Gastroesophageal sphincter (tissue), 3 donors: ENCODE measurements around the gene SMPDL3A.

ENCODE experiments used
- CTCF ChIP-seq, 4 experiments: fragments of 200-600 bp in 2 of 4; fragments of 450-650 bp in 2 of 4; sonication (generic) in 1 of 4; IDR thresholded peaks; one replicate each; pipeline ENCODE4 v1.5.1; 2017 to 2019; ENCODE audit warnings: antibody characterized with exemption in 4 of 4, mild to moderate bottlenecking in 2 of 4, moderate library complexity in 2 of 4
- EP300 ChIP-seq: sonication (generic); formaldehyde crosslinking; IDR thresholded peaks from one replicate; pipeline ENCODE4 v1.6.1; 2017; ENCODE audit warnings: antibody characterized with exemption, mild to moderate bottlenecking
- POLR2A ChIP-seq, 2 donors: fragments of 450-650 bp; IDR thresholded peaks; one replicate each; pipeline ENCODE4 v1.6.1; 2017; ENCODE audit warnings: antibody characterized with exemption in 2 of 2, mild to moderate bottlenecking in 2 of 2, moderate library complexity in 1 of 2

- TF ChIP-seq POLR2A (IDR thresholded peaks at IDR 0.05), result no peak
- TF ChIP-seq CTCF (IDR thresholded peaks at IDR 0.05), result no peak
- no peak for TF ChIP-seq EP300
Measured at GRCh38 chr6:122740091-122740490, 49.0 kb upstream of the SMPDL3A start.
